SK-N-SH (cell line): ENCODE data around the gene ICA1. TPM values are rescaled to one million over a fixed set of nuclear protein-coding genes. Genes with fewer than 3 reads are reported as not detected.

ENCODE experiments used
- CTCF ChIA-PET: fragments of 300-600, 350-600 bp; formaldehyde crosslinking; extraction: SDS; loops from one replicate; lab custom pipeline; 2021; lab: Yijun Ruan, JAX
- POLR2A ChIA-PET: fragments of 350-600 bp; sonication (Branson Sonifier 250); formaldehyde crosslinking; extraction: SDS; loops from one replicate; lab custom pipeline; 2020; ENCODE audit warnings: antibody characterized with exemption, inconsistent platforms; lab: Yijun Ruan, JAX
- DNase-seq: peaks from one replicate; pipeline ENCODE4 v3.0.0; 2012
- H2AFZ ChIP-seq: fragments of 200-600 bp; sonication (generic); 2 replicates; pipeline ENCODE4 v1.8.1; 2016; ENCODE audit warnings: antibody characterized with exemption, mild to moderate bottlenecking, low read depth
- H3F3A ChIP-seq: fragments of 200-600 bp; sonication (generic); replicated peaks from 2 replicates; pipeline ENCODE3; 2016; ENCODE audit warnings: antibody characterized with exemption, mild to moderate bottlenecking; ENCODE audit not compliant: insufficient read depth
- H3K27ac ChIP-seq, 2 experiments: fragments of 200-500 bp in 1 of 2; fragments of 200-600 bp in 1 of 2; sonication (Bioruptor generic) in 1 of 2; sonication (generic), shearing (Covaris generic) in 1 of 2; 2 replicates each; pipeline versions ENCODE4 v1.5.1 to v1.6.1; 2014 to 2016; ENCODE audit warnings: low read depth in 2 of 2, inconsistent platforms in 1 of 2, low read length in 1 of 2, mild to moderate bottlenecking in 1 of 2, mixed read lengths in 1 of 2
- H3K27me3 ChIP-seq: fragments of 200-600 bp; sonication (generic), shearing (Covaris generic); 2 replicates; pipeline ENCODE4 v1.6.1; 2016; ENCODE audit warnings: mixed run types; ENCODE audit not compliant: insufficient read depth
- H3K36me3 ChIP-seq, 2 experiments: fragments of 200-500 bp in 1 of 2; fragments of 200-600 bp in 1 of 2; sonication (Bioruptor generic) in 1 of 2; sonication (generic) in 1 of 2; replicated peaks in 1 of 2; 2 replicates each; pipeline versions ENCODE3 to v1.5.1; 2014 to 2016; ENCODE audit warnings: low read length in 1 of 2, mild to moderate bottlenecking in 1 of 2; ENCODE audit not compliant: insufficient read depth in 2 of 2, control insufficient read depth in 1 of 2
- H3K4me1 ChIP-seq, 2 experiments: fragments of 200-500 bp in 1 of 2; fragments of 200-600 bp in 1 of 2; sonication (Bioruptor generic) in 1 of 2; sonication (generic), shearing (Covaris generic) in 1 of 2; 2 replicates each; pipeline versions ENCODE4 v1.5.1 to v1.6.1; 2014 to 2016; ENCODE audit warnings: low read depth in 1 of 2, low read length in 1 of 2, mixed run types in 1 of 2; ENCODE audit not compliant: insufficient read depth in 2 of 2, control insufficient read depth in 1 of 2
- H3K4me2 ChIP-seq: fragments of 200-600 bp; sonication (generic), shearing (Covaris generic); 2 replicates; pipeline ENCODE4 v1.6.1; 2017; ENCODE audit warnings: mixed run types
- H3K4me3 ChIP-seq, 2 experiments: fragments of 200-500 bp in 1 of 2; fragments of 200-600 bp in 1 of 2; sonication (Bioruptor generic) in 1 of 2; sonication (generic), shearing (Covaris generic) in 1 of 2; 2 replicates each; pipeline versions ENCODE4 v1.5.1 to v1.8.1; 2014 to 2016; ENCODE audit warnings: low read depth in 2 of 2, inconsistent platforms in 1 of 2, low read length in 1 of 2, mild to moderate bottlenecking in 1 of 2, mixed read lengths in 1 of 2, moderate library complexity in 1 of 2
- H3K79me2 ChIP-seq: fragments of 200-600 bp; sonication (generic); 2 replicates; pipeline ENCODE4 v1.8.1; 2017; ENCODE audit warnings: mild to moderate bottlenecking; ENCODE audit not compliant: insufficient read depth
- H3K9ac ChIP-seq: fragments of 200-600 bp; sonication (generic); 2 replicates; pipeline ENCODE4 v1.6.1; 2017; ENCODE audit warnings: mixed run types
- H3K9me2 ChIP-seq: fragments of 200-600 bp; sonication (generic); 2 replicates; pipeline ENCODE4 v1.6.1; 2017; ENCODE audit warnings: mixed run types
- H3K9me3 ChIP-seq: fragments of 200-600 bp; sonication (generic); 2 replicates; pipeline ENCODE4 v1.6.1; 2017; ENCODE audit warnings: mixed run types, mild to moderate bottlenecking, moderate library complexity
- H4K20me1 ChIP-seq: fragments of 200-600 bp; sonication (generic); 2 replicates; pipeline ENCODE4 v1.6.1; 2017; ENCODE audit warnings: mild to moderate bottlenecking, mixed run types; ENCODE audit not compliant: insufficient read depth
- EP300 ChIP-seq, 2 experiments: IDR thresholded peaks; 2 replicates each; pipeline versions ENCODE4 v1.4.0 to v1.6.1; 2012; ENCODE audit warnings: borderline replicate concordance in 1 of 2, low read depth in 1 of 2, low read length in 1 of 2
- EZH2phosphoT487 ChIP-seq: fragments of 200-600 bp; sonication (generic); IDR thresholded peaks from 2 replicates; pipeline ENCODE4 v1.6.1; 2017; ENCODE audit warnings: low read depth, mixed run types, mild to moderate bottlenecking, antibody characterized with exemption, moderate library complexity, borderline replicate concordance
- FOSL2 ChIP-seq: IDR thresholded peaks from 2 replicates; pipeline ENCODE4 v1.4.0; 2012; ENCODE audit warnings: low read depth, mild to moderate bottlenecking, moderate library complexity, borderline replicate concordance
- FOXJ3 ChIP-seq: sonication (generic); formaldehyde crosslinking; IDR thresholded peaks from 2 replicates; pipeline ENCODE4 v1.5.1; 2020; ENCODE audit warnings: mild to moderate bottlenecking, missing genetic modification reagents
- GABPA ChIP-seq: IDR thresholded peaks from 2 replicates; pipeline ENCODE4 v1.4.0; 2012; ENCODE audit warnings: low read depth, mild to moderate bottlenecking
- GATA2 ChIP-seq: sonication (generic); formaldehyde crosslinking; IDR thresholded peaks from 2 replicates; pipeline ENCODE4 v1.5.0; 2020; ENCODE audit warnings: mild to moderate bottlenecking, missing genetic modification reagents
- IRF3 ChIP-seq: fragments of 150-350 bp; IDR thresholded peaks from 2 replicates; pipeline ENCODE4 v1.6.1; 2016; ENCODE audit warnings: mild to moderate bottlenecking, low read depth, low read length
- JUND ChIP-seq: IDR thresholded peaks from 2 replicates; pipeline ENCODE4 v1.4.0; 2012
- MEF2A ChIP-seq: IDR thresholded peaks from 2 replicates; pipeline ENCODE4 v1.4.0; 2012; ENCODE audit warnings: low read depth, borderline replicate concordance
- MXI1 ChIP-seq: IDR thresholded peaks from 2 replicates; pipeline ENCODE4 v1.6.1; 2012; ENCODE audit warnings: mild to moderate bottlenecking, low read depth, low read length, improper control_type of control experiment
- NFIC ChIP-seq: IDR thresholded peaks from 2 replicates; pipeline ENCODE4 v1.4.0; 2012; ENCODE audit warnings: borderline replicate concordance
- NRF1 ChIP-seq: IDR thresholded peaks from 2 replicates; pipeline ENCODE4 v1.6.1; 2012; ENCODE audit warnings: low read depth, mild to moderate bottlenecking, low read length
- POLR2AphosphoS5 ChIP-seq: IDR thresholded peaks from 2 replicates; pipeline ENCODE4 v1.6.1; 2012; ENCODE audit warnings: low read depth, low read length
- RAD21 ChIP-seq: IDR thresholded peaks from 2 replicates; pipeline ENCODE4 v1.6.1; 2012; ENCODE audit warnings: mild to moderate bottlenecking, low read length
- REST ChIP-seq: IDR thresholded peaks from 2 replicates; pipeline ENCODE4 v1.6.1; 2012; ENCODE audit warnings: mild to moderate bottlenecking, low read depth, low read length, moderate library complexity
- RFX5 ChIP-seq: IDR thresholded peaks from 2 replicates; pipeline ENCODE4 v1.6.1; 2012; ENCODE audit warnings: mild to moderate bottlenecking, improper control_type of control experiment, low read length
- RXRA ChIP-seq: IDR thresholded peaks from 2 replicates; pipeline ENCODE4 v1.4.0; 2012; ENCODE audit warnings: low read depth, mild to moderate bottlenecking, borderline replicate concordance
- SMC3 ChIP-seq: IDR thresholded peaks from 2 replicates; pipeline ENCODE4 v1.6.1; 2012; ENCODE audit warnings: low read depth, low read length, improper control_type of control experiment
- TCF12 ChIP-seq: IDR thresholded peaks from 2 replicates; pipeline ENCODE4 v1.4.0; 2012
- YY1 ChIP-seq: IDR thresholded peaks from 2 replicates; pipeline ENCODE4 v1.4.0; 2012; ENCODE audit warnings: low read depth, mild to moderate bottlenecking
- WGBS: methylation state at CpG from one replicate; pipeline ENCODE4 v1.1.6; 2017; ENCODE audit warnings: low lambda C conversion rate; 5-methylcytosine and 5-hydroxymethylcytosine counted together
- polyA plus RNA-seq, 3 experiments: library from polyadenylated mRNA; depleted of rRNA; stranded (reverse); fragments of >200 nt; gene quantifications; 2 replicates each; pipeline ENCODE4 v1.2.3, GENCODE V29; 2012
- TF ChIP-seq, protein P1 (sequence below): IDR thresholded peaks from 2 replicates; pipeline ENCODE4 v1.4.0; 2012; ENCODE audit warnings: low read depth, borderline replicate concordance
- TF ChIP-seq, protein P2 (sequence below): fragments of 200-600 bp; sonication (generic); IDR thresholded peaks from 2 replicates; pipeline ENCODE4 v1.6.1; 2017; ENCODE audit warnings: antibody characterized with exemption, mild to moderate bottlenecking, moderate library complexity
- TF ChIP-seq, protein P3 (sequence below): IDR thresholded peaks from 2 replicates; pipeline ENCODE4 v1.4.0; 2012; ENCODE audit warnings: low read depth
- TF ChIP-seq, protein P4 (sequence below): fragments of 150-350 bp; IDR thresholded peaks from 2 replicates; pipeline ENCODE4 v1.6.1; 2017; ENCODE audit warnings: antibody characterized with exemption, low read length, low read depth, borderline replicate concordance

The ICA1 gene
- polyA plus RNA-seq, 1 of the 3 experiments (the other 2 are of a cell fraction), result 2.4 TPM

DNA sequence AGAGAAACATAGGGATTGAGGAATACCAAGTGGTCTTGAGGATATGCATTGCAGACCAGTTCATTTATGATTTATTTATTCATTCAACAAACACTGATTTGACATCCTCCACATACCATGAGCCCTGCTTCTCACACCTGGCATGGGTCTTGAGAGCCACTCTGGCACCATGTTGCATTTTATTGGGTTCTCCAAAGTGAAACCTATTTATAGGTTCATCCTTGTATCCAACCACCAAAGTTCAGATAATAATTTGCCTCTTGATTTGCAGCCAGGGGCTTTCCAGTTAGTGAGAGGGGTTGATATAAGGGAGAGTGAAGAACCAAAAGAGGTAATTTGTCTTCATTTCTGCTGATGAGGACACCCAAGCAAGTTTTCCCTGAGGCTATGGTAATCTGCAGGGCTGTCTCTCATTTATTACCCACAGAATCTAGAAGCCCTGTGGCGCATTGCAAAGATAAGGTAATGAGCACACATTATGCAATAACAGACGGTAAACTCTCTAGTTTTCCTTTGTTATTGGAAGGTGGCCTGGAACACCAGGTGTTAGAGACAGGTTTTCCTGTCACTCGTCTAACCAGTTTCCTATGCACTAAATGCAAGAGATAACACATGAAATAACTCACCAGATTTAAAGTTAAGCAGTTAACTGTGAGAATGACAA lies 28.8 kb upstream of the ICA1 start:
- Histone ChIP-seq H3K27ac (peak overlapping the region in 1 of 2 experiments; percentile 100; a peak in 3 of 4 replicates), H3K9me3 (no peaks in the 10 kb centered on the region), H3K4me1 (peaks cover 0 to 61% of the 10 kb centered on the region in 2 experiments; a peak in 2 of 4 replicates), H3K27me3 (no peaks in the 10 kb centered on the region), H2AFZ (no peak overlapping the region), H3F3A (no peaks in the 10 kb centered on the region), H3K4me3 (no peak overlapping the region), H4K20me1 (no peaks in the 10 kb centered on the region), H3K4me2 (no peak overlapping the region), H3K36me3 (no peaks in the 10 kb centered on the region), H3K9ac (no peak overlapping the region), H3K9me2 (no peaks in the 10 kb centered on the region), H3K79me2 (no peaks in the 10 kb centered on the region)
- WGBS, result 21% methylated on average over 3 of the region's 3 CpGs
- peak; percentile 77 for DNase-seq
- POLR2A ChIA-PET, result interaction anchor here (0.8 to 3.8 kb wide), 8 partner anchors 29 to 695 kb away, joined by 3 to 122 read pairs (median 6); partner anchors contain the start of gene ICA1
- CTCF ChIA-PET, result interaction anchor here (0.6 to 3.8 kb wide), 16 partner anchors 18 to 682 kb away, joined by 3 to 20 read pairs (median 3); partner anchors contain the start of gene ICA1
- no peak for TF ChIP-seq MEF2A
- TF ChIP-seq NRF1, result no peak
- no peak for TF ChIP-seq IRF3
- no peak for TF ChIP-seq REST
- TF ChIP-seq, protein P1, sequence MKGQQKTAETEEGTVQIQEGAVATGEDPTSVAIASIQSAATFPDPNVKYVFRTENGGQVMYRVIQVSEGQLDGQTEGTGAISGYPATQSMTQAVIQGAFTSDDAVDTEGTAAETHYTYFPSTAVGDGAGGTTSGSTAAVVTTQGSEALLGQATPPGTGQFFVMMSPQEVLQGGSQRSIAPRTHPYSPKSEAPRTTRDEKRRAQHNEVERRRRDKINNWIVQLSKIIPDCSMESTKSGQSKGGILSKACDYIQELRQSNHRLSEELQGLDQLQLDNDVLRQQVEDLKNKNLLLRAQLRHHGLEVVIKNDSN, result no peak
- no peak for TF ChIP-seq FOSL2
- peak; percentile 45 for TF ChIP-seq RAD21
- TF ChIP-seq, protein P2, sequence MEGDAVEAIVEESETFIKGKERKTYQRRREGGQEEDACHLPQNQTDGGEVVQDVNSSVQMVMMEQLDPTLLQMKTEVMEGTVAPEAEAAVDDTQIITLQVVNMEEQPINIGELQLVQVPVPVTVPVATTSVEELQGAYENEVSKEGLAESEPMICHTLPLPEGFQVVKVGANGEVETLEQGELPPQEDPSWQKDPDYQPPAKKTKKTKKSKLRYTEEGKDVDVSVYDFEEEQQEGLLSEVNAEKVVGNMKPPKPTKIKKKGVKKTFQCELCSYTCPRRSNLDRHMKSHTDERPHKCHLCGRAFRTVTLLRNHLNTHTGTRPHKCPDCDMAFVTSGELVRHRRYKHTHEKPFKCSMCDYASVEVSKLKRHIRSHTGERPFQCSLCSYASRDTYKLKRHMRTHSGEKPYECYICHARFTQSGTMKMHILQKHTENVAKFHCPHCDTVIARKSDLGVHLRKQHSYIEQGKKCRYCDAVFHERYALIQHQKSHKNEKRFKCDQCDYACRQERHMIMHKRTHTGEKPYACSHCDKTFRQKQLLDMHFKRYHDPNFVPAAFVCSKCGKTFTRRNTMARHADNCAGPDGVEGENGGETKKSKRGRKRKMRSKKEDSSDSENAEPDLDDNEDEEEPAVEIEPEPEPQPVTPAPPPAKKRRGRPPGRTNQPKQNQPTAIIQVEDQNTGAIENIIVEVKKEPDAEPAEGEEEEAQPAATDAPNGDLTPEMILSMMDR, result no peak
- peak; percentile 24; the same call in 1 of the 2 replicates for TF ChIP-seq SMC3
- TF ChIP-seq POLR2AphosphoS5, result peak; percentile 58; the same call in 1 of the 2 replicates
- TF ChIP-seq, protein P3, sequence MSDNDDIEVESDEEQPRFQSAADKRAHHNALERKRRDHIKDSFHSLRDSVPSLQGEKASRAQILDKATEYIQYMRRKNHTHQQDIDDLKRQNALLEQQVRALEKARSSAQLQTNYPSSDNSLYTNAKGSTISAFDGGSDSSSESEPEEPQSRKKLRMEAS, result no peak
- TF ChIP-seq, protein P4, sequence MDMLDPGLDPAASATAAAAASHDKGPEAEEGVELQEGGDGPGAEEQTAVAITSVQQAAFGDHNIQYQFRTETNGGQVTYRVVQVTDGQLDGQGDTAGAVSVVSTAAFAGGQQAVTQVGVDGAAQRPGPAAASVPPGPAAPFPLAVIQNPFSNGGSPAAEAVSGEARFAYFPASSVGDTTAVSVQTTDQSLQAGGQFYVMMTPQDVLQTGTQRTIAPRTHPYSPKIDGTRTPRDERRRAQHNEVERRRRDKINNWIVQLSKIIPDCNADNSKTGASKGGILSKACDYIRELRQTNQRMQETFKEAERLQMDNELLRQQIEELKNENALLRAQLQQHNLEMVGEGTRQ, result no peak
- TF ChIP-seq MXI1, result peak; percentile 70; the same call in 1 of the 2 replicates
- no peak for TF ChIP-seq EZH2phosphoT487
- peak; percentile 74; the same call in 1 of the 2 replicates for TF ChIP-seq RFX5
- TF ChIP-seq YY1, result no peak
- peak; percentile 99 for TF ChIP-seq FOXJ3 (CRISPR knock-in tag)
- no peak for TF ChIP-seq NFIC
- peak; percentile 73 for TF ChIP-seq TCF12
- peak; percentile 100 for TF ChIP-seq GATA2 (CRISPR knock-in tag)
- no peak for TF ChIP-seq JUND
- TF ChIP-seq RXRA, result no peak
- TF ChIP-seq EP300 (IDR thresholded peaks at IDR 0.05; ENCODE audit: borderline replicate concordance in 1 of 2, low read depth in 1 of 2, low read length in 1 of 2), result peak; percentile 46 to 100; a peak in 3 of 4 replicates
- no peak for TF ChIP-seq GABPA
